22Rv1 (cell line): ENCODE measurements around the gene PKN2.

Experiments
- H3K27ac ChIP-seq: fragments of 450-650 bp; 2 replicates; pipeline ENCODE4 v1.5.1; 2017
- ZFX ChIP-seq: fragments of 450-650 bp; IDR thresholded peaks from 2 replicates; pipeline ENCODE4 v1.6.1; 2017; ENCODE audit warnings: antibody characterized with exemption, borderline replicate concordance
- TF ChIP-seq, protein P1 (sequence below): fragments of 450-650 bp; IDR thresholded peaks from 2 replicates; pipeline ENCODE4 v1.5.1; 2017; ENCODE audit warnings: mild to moderate bottlenecking

The PKN2 gene

DNA sequence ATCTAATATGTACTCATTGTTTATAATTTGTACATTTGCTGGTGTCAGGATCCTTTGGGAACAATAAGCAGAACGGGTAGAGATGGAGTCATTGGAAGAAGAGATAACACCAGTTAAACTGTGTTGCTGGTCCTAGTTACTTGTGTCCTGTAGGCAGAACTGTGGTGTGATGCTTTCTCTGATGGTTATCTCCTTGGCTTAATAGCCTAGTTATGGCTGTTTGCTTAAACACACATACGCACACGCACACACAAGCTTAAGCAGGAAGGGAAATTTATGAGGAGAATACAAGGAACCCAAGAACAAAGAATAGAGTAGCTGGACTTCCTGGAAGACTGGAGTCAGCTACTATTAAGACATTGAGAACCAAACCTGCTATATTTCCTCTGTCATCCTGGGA lies 5.7 kb upstream of the PKN2 start:
- peak overlapping the region; percentile 68 for H3K27ac ChIP-seq
- TF ChIP-seq ZFX: no peak
- TF ChIP-seq, protein P1, sequence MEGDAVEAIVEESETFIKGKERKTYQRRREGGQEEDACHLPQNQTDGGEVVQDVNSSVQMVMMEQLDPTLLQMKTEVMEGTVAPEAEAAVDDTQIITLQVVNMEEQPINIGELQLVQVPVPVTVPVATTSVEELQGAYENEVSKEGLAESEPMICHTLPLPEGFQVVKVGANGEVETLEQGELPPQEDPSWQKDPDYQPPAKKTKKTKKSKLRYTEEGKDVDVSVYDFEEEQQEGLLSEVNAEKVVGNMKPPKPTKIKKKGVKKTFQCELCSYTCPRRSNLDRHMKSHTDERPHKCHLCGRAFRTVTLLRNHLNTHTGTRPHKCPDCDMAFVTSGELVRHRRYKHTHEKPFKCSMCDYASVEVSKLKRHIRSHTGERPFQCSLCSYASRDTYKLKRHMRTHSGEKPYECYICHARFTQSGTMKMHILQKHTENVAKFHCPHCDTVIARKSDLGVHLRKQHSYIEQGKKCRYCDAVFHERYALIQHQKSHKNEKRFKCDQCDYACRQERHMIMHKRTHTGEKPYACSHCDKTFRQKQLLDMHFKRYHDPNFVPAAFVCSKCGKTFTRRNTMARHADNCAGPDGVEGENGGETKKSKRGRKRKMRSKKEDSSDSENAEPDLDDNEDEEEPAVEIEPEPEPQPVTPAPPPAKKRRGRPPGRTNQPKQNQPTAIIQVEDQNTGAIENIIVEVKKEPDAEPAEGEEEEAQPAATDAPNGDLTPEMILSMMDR: no peak

DNA sequence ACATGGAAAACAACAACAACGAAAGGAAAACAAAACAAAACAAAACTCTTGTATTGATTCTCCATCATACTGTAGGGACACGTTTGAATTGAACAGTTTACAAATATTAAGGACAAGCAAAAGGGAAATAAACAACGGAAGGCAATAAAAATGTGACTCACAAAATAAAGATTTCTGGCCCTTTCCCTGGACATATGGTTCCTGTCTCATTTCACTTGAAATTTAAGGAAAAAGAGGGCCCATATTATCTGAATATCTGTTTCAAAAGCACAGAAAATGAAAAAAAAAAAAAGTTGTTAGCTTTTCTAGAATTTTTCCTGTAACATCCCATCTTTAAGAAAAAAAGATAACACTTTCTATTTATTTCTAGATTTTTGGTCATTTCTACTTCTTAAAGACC lies 3.6 kb upstream of the PKN2 start:
- TF ChIP-seq, protein P1: no peak
- no peak for TF ChIP-seq ZFX

DNA sequence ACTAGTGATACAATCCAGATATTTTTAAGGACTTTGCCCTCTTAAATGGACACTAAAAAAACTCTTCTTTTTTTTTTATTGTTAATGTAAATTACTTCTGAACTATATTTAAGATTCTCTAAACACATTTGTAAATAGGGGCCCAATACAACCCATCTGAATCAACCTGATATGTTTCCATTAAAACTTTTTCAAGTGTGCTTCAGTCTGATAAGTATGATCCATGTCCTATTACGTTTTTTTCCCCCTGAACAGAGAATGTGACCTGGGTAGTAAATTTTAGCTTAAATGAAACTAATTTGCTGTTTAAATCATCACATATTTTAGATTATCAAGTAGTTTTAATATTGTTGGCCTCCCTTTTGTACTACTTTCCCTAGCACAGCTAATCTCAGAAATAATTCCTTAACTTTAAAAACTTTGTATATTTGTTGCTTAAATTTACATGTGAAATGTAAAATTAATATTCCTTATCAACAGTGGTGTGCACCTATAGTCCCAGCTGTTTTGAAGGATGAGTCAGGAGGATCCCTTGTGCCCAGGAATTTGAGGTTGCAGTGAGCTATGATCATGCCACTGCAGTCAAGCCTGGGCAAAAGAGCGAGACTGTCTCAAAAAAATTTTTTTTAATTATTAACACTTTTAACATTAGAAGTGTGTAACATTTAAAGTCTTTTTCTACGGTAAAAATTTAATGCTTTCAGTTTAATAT lies 3.0 kb upstream of the PKN2 start:
- TF ChIP-seq, protein P1: no peak
- no peak for TF ChIP-seq ZFX
- H3K27ac ChIP-seq: no peak overlapping the region

More for the DNA sequence above, 3.6 kb upstream of the PKN2 start:
- no peak overlapping the region for H3K27ac ChIP-seq

DNA sequence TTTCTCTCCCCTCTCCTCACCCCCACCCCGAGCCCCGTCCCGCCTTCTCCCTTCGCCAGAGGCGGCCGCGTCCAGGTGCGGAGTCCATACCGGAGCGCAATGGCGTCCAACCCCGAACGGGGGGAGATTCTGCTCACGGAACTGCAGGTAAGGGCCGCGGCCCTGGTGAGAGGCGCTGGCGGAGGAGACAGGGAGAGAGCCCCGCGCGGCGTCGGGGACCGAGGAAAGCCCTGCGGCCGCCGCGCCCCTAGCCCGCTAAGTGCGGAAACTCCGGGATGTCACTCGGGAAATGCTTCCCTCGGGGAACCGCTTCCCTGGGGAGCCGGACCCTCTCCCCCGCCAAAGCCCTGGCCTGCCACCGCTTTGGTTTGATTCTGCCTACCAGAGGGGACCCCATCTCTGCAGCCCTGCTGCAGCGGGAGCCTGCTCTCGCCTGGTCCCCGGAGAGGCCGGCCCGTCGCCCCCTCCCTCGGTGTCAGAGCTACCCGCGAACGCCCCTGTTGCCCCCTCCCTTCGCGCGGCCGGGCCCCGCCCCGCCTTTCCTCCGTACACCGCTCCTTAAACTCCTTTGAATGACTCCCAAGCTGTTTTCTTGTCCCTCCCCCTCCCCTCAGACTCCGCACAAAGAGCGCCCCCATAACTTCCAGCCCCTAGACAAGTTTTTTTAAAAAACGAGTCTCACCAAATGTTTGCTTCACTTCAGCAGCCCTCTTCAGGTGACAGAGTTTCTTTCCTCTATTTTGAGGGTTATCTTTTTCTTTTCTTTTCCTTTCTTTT lies 597 bp downstream of the PKN2 start:
- peak overlapping the region; percentile 94 for H3K27ac ChIP-seq
- no peak for TF ChIP-seq ZFX
- TF ChIP-seq, protein P1: no peak

DNA sequence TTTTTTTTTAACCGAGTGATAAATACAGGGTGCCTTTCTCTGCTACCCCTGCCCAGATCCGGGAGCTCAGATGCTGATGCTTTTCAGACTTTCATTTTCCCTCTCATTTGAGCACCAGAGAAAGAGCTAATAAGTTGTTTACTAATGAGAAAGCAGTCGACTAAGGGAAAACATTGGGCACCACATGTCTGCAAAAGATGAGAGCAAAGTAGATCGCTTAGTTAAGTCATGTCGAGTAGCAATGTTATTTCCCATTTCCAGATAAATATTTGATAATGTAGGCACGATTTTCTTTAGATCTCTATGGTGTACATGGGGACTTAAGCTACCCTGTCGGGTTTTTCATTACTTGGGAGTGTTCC lies 1.2 kb downstream of the PKN2 start:
- TF ChIP-seq, protein P1: no peak
- no peak for TF ChIP-seq ZFX
- H3K27ac ChIP-seq: peak overlapping the region; percentile 94

DNA sequence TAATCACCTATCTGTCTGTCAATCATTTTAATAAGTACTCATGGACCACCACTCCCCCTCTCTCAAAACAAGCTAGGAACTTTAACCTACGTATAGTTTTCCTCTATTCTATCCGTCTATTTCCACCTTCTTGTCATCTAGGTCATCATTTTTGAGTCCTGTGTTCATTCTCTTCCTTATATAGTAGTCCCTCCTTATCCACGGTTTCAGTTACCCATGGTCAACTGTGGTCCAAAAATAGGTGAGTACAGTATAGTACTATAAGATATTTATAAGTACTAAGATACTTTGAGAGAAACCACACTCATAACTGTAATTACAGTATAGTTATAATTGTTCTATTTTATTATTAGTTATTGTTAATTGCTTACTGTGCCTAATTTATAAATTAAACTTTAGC lies 7.5 kb downstream of the PKN2 start:
- TF ChIP-seq, protein P1: no peak
- H3K27ac ChIP-seq: no peak overlapping the region

DNA sequence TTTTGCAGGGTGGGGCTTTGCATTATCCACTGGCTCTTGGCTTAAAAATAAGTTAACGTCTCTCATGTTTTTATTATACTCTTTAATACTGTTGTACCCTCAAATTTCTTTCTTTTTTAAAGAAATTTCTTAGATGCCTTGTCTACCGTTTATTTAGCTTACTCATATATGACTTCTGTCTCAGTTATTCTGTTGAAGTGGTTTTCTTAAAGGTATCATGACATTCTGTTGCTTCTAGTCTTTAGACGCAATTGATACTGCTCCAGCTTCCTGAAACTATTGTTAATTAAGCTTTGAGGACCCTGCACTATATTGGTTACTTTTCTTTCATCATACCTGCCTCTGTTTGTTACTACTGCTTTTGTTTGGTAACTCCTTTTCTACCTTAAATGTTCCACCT lies 11.7 kb downstream of the PKN2 start:
- no peak overlapping the region for H3K27ac ChIP-seq
- no peak for TF ChIP-seq ZFX
- TF ChIP-seq, protein P1: no peak
